Measurements from ENCODE around the gene DBF4. TPM values are rescaled to one million over a fixed set of nuclear protein-coding genes. Genes with fewer than 3 reads are reported as not detected.
A peak's percentile ranks its signal among the peaks of the same experiment; 100 is the strongest.
"Not testable (repeated sequence)": the region's sequence is repeated elsewhere in the genome, so short reads cannot be mapped to it uniquely, and the experiment has no call there.

DBF4 gene
- total RNA-seq, 3 donors from 2014 or later (not counting 1 experiment from before 2014, with no cell fraction given), result 51.7 to 61.2 (median 54.0) TPM

DNA sequence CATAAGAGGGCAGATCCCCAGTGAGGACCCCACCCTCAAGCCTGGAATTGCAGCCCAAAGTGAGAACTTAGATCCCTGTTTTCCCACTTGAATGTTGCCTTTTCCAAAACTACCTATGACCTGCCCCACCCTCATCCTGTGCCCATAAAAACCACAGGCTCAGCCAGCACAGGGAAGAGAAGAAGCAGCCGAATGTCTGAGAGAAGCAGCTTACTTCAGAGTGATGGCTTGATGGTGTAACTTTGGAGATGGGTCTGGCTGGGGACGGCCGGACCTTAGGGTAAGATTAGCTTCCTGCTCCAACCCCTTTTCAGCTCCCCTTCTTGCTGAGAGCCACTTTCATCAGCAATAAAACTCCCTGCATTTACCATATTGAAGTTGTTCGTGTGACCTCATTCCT is 5.8 kb upstream of the DBF4 start:
- Histone ChIP-seq H3K4me1 (ENCODE audit: control insufficient read depth, insufficient read depth, low read length) (no peaks in the 10 kb centered on the region), H3K4me3 (ENCODE audit: low read length) (no peak overlapping the region), H3K36me3 (ENCODE audit: control insufficient read depth, insufficient read depth, low read length) (peaks cover 2% of the 10 kb centered on the region), H3K27me3 (ENCODE audit: control insufficient read depth, insufficient read depth, low read length) (no peaks in the 10 kb centered on the region), H3K9me3 (ENCODE audit: control insufficient read depth, insufficient read depth, low read length) (peaks cover 11% of the 10 kb centered on the region), H3K27ac (ENCODE audit: low read length) (no peak overlapping the region)
- no peak overlapping the region for H3K4me3 Mint-ChIP-seq
- TF ChIP-seq, protein P1, sequence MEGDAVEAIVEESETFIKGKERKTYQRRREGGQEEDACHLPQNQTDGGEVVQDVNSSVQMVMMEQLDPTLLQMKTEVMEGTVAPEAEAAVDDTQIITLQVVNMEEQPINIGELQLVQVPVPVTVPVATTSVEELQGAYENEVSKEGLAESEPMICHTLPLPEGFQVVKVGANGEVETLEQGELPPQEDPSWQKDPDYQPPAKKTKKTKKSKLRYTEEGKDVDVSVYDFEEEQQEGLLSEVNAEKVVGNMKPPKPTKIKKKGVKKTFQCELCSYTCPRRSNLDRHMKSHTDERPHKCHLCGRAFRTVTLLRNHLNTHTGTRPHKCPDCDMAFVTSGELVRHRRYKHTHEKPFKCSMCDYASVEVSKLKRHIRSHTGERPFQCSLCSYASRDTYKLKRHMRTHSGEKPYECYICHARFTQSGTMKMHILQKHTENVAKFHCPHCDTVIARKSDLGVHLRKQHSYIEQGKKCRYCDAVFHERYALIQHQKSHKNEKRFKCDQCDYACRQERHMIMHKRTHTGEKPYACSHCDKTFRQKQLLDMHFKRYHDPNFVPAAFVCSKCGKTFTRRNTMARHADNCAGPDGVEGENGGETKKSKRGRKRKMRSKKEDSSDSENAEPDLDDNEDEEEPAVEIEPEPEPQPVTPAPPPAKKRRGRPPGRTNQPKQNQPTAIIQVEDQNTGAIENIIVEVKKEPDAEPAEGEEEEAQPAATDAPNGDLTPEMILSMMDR (IDR thresholded peaks at IDR 0.05), result no peak
- no peaks in the 10 kb centered on the region for H3K27me3 Mint-ChIP-seq (ENCODE audit: low read depth in 2 of 2)
- H3K36me3 Mint-ChIP-seq, result peaks cover 25% of the 10 kb centered on the region
- no peak for DNase-seq
- H3K9me3 Mint-ChIP-seq, result peaks cover 0 to 10% of the 10 kb centered on the region in 2 donors
- no peak for ATAC-seq
- H3K27ac Mint-ChIP-seq, result no peak overlapping the region
- intact Hi-C loops (cut with micrococcal nuclease), result no loop called here
- H3K4me1 Mint-ChIP-seq, result peaks cover 24 to 30% of the 10 kb centered on the region in 2 donors
- WGBS (ENCODE audit: insufficient coverage), result 100% methylated on average over 3 of the region's 4 CpGs

DNA sequence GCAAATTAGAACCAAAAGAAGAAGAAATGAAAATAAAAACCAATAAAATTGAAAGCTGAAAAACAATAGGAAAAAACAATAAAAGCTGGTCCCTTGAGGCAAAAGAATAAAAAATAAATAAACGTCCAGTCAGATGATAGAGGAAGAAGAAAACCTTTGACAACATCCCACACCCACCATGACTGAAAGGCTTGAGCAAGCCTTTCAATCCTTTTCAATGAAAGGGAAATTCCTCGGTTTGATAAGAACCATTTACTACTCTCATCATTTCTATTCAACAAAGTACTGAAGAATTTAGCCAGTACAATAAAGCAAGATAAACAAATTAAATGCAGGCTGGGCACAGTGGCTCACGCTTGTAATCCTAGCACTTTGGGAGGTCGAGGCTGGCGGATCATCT is 3.9 kb upstream of the DBF4 start:
- 100% methylated on average over 5 of the region's 5 CpGs for WGBS (ENCODE audit: insufficient coverage)
- no peaks in the 10 kb centered on the region for H3K36me3 ChIP-seq (ENCODE audit: control insufficient read depth, insufficient read depth, low read length)
- peaks cover 3% of the 10 kb centered on the region for H3K9me3 ChIP-seq (ENCODE audit: control insufficient read depth, insufficient read depth, low read length)
- no peak overlapping the region for H3K4me3 ChIP-seq (ENCODE audit: low read length)
- no peaks in the 10 kb centered on the region for H3K9me3 Mint-ChIP-seq
- peaks cover 24 to 38% of the 10 kb centered on the region in 2 donors for H3K4me1 Mint-ChIP-seq
- ATAC-seq (no peak), DNase-seq (no peak)
- H3K4me3 Mint-ChIP-seq, result no peak overlapping the region
- peak overlapping the region in 1 of 2 donors; percentile 45 for H3K27ac Mint-ChIP-seq
- H3K36me3 Mint-ChIP-seq, result peaks cover 11% of the 10 kb centered on the region
- H3K27ac ChIP-seq (ENCODE audit: low read length), result no peak overlapping the region
- no peaks in the 10 kb centered on the region for H3K4me1 ChIP-seq (ENCODE audit: control insufficient read depth, insufficient read depth, low read length)
- intact Hi-C loops (cut with micrococcal nuclease), result no loop called here
- no peaks in the 10 kb centered on the region for H3K27me3 ChIP-seq (ENCODE audit: control insufficient read depth, insufficient read depth, low read length)
- TF ChIP-seq, protein P1 (IDR thresholded peaks at IDR 0.05), result no peak
- no peaks in the 10 kb centered on the region for H3K27me3 Mint-ChIP-seq (ENCODE audit: low read depth in 2 of 2)

DNA sequence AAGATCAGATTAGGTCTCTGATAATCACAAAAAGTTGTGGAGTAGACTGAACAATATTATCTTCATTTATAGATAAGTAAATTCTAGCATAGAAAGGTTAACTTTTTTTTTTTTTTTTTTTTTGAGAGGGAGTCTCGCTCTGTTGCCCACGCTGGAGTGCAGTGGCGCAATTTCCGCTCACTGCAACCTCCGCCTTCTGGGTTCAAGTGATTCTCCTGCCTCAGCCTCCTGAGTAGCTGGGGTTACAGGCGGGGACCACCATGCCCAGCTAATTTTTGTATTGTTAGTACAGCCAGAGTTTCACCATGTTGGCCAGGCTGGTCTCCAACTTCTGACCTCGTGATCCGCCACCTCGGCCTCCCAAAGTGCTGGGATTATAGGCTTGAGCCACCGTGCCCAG is 3.0 kb upstream of the DBF4 start:
- Mint-ChIP-seq H3K4me1 (peaks cover 24 to 42% of the 10 kb centered on the region in 2 donors), H3K27ac (peak overlapping the region; percentile 94 to 98)
- H3K4me3 ChIP-seq (ENCODE audit: low read length); H3K36me3 Mint-ChIP-seq; H3K27me3 ChIP-seq (ENCODE audit: control insufficient read depth, insufficient read depth, low read length); H3K9me3 Mint-ChIP-seq; H3K4me3 Mint-ChIP-seq; ATAC-seq; H3K36me3 ChIP-seq (ENCODE audit: control insufficient read depth, insufficient read depth, low read length); DNase-seq; H3K27me3 Mint-ChIP-seq (ENCODE audit: low read depth in 2 of 2); H3K9me3 ChIP-seq (ENCODE audit: control insufficient read depth, insufficient read depth, low read length); H3K4me1 ChIP-seq (ENCODE audit: control insufficient read depth, insufficient read depth, low read length); H3K27ac ChIP-seq (ENCODE audit: low read length); intact Hi-C loops (cut with micrococcal nuclease): not testable (repeated sequence)
- WGBS (ENCODE audit: insufficient coverage), result 98% methylated on average over 10 of the region's 10 CpGs

DNA sequence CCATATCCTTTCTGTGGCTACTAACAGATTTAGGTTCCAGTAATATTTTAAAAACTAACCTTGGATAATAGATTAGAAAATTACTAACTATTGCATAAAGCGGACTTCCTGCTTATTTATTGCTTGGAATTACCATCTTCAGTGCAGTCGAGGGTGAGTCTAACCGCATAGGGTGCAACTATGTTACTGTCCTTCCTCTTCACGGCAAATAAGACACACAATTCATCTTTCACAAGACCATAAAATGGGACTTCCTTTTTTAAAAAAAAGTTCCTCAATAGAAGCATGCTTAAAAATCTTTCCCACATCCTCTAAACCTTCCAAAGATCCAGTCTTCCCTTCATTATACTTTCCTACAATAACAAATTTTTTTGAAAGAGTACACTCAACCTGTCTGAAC is 2.2 kb upstream of the DBF4 start:
- H3K27ac ChIP-seq (ENCODE audit: low read length), result peak overlapping the region; percentile 2
- peaks cover 6% of the 10 kb centered on the region for H3K36me3 Mint-ChIP-seq
- no peak for ATAC-seq
- no peaks in the 10 kb centered on the region for H3K9me3 Mint-ChIP-seq
- H3K9me3 ChIP-seq (ENCODE audit: control insufficient read depth, insufficient read depth, low read length), result no peaks in the 10 kb centered on the region
- no peaks in the 10 kb centered on the region for H3K27me3 Mint-ChIP-seq (ENCODE audit: low read depth in 2 of 2)
- H3K4me1 Mint-ChIP-seq, result peaks cover 24 to 42% of the 10 kb centered on the region in 2 donors
- H3K4me3 Mint-ChIP-seq, result peak overlapping the region; percentile 75
- peak in 1 of 2 donors; percentile 11 for DNase-seq
- intact Hi-C loops (cut with micrococcal nuclease), result no loop called here
- no peaks in the 10 kb centered on the region for H3K27me3 ChIP-seq (ENCODE audit: control insufficient read depth, insufficient read depth, low read length)
- TF ChIP-seq, protein P1 (IDR thresholded peaks at IDR 0.05), result no peak
- WGBS (ENCODE audit: insufficient coverage), result 14% methylated on average over 4 of the region's 4 CpGs
- H3K4me1 ChIP-seq (ENCODE audit: control insufficient read depth, insufficient read depth, low read length), result no peaks in the 10 kb centered on the region
- H3K36me3 ChIP-seq (ENCODE audit: control insufficient read depth, insufficient read depth, low read length), result no peaks in the 10 kb centered on the region
- H3K27ac Mint-ChIP-seq, result peak overlapping the region; percentile 94 to 98
- H3K4me3 ChIP-seq (ENCODE audit: low read length), result no peak overlapping the region

Measured in natural killer cell (primary cell).